ENCODE data around the gene PAFAH1B1.

PAFAH1B1 gene

GRCh38 chr17:2690165-2691068 is 97.0 kb downstream of the PAFAH1B1 start:
- DNase-seq (ENCODE audit: low read depth) = no peak
- H3K4me3 ChIP-seq (ENCODE audit: control insufficient read depth, low read depth, low read length) = no peak overlapping the region
- no peak for TF ChIP-seq CTCF (conservative IDR thresholded peaks at IDR 0.05; ENCODE audit: control insufficient read depth, insufficient read depth, low read depth, low read length)

- H3K4me3 ChIP-seq (ENCODE audit: control insufficient read depth, low read depth, low read length) = no peak overlapping the region
- TF ChIP-seq CTCF (conservative IDR thresholded peaks at IDR 0.05; ENCODE audit: control insufficient read depth, insufficient read depth, low read depth, low read length) = no peak
- DNase-seq (ENCODE audit: low read depth) = no peak
These were observed 97.8 kb downstream of the PAFAH1B1 start for GRCh38 chr17:2691069-2691871.

- DNase-seq (ENCODE audit: low read depth) = no peak
- H3K4me3 ChIP-seq (ENCODE audit: control insufficient read depth, low read depth, low read length) = no peak overlapping the region
- no peak for TF ChIP-seq CTCF (conservative IDR thresholded peaks at IDR 0.05; ENCODE audit: control insufficient read depth, insufficient read depth, low read depth, low read length)
These were observed 98.7 kb downstream of the PAFAH1B1 start for GRCh38 chr17:2691965-2692780.

GRCh38 chr17:2692781-2693135 is 99.3 kb downstream of the PAFAH1B1 start:
- DNase-seq (ENCODE audit: low read depth) = no peak
- TF ChIP-seq CTCF (conservative IDR thresholded peaks at IDR 0.05; ENCODE audit: control insufficient read depth, insufficient read depth, low read depth, low read length) = no peak
- H3K4me3 ChIP-seq (ENCODE audit: control insufficient read depth, low read depth, low read length) = no peak overlapping the region

- TF ChIP-seq CTCF (conservative IDR thresholded peaks at IDR 0.05; ENCODE audit: control insufficient read depth, insufficient read depth, low read depth, low read length) = no peak
- no peak for DNase-seq (ENCODE audit: low read depth)
- no peak overlapping the region for H3K4me3 ChIP-seq (ENCODE audit: control insufficient read depth, low read depth, low read length)
These were observed 100.3 kb downstream of the PAFAH1B1 start for GRCh38 chr17:2693561-2694380.

All from fibroblast of mammary gland (primary cell).